BLaER1 treated with 17β-estradiol and CSF1 and Interleukin-3, amounts not matched to agents 10 nM and 100 nM (cell line): ENCODE results near the gene PYHIN1.
"Not testable (repeated sequence)": the region's sequence is repeated elsewhere in the genome, so short reads cannot be mapped to it uniquely, and the experiment has no call there.

Source experiments
- H3K27ac ChIP-seq, 11 experiments: shearing (Covaris generic); formaldehyde crosslinking; 2 replicates each; pipeline ENCODE4 v1.8.1; 2022
- H3K27me3 ChIP-seq, 11 experiments: shearing (Covaris generic); formaldehyde crosslinking; 2 replicates each; pipeline ENCODE4 v1.8.1; 2022
- H3K36me3 ChIP-seq, 11 experiments: shearing (Covaris generic); formaldehyde crosslinking; 2 replicates each; pipeline ENCODE4 v1.8.1; 2022
- H3K4me1 ChIP-seq, 10 experiments: shearing (Covaris generic); formaldehyde crosslinking; 2 replicates each; pipeline ENCODE4 v1.8.1; 2022
- H3K4me2 ChIP-seq, 11 experiments: shearing (Covaris generic); formaldehyde crosslinking; 2 replicates each; pipeline ENCODE4 v1.8.1; 2022
- H3K4me3 ChIP-seq, 10 experiments: shearing (Covaris generic); formaldehyde crosslinking; 2 replicates each; pipeline ENCODE4 v1.8.1; 2022
- H3K9ac ChIP-seq, 11 experiments: shearing (Covaris generic); formaldehyde crosslinking; 2 replicates each; pipeline ENCODE4 v1.8.1; 2022
- H3K9me3 ChIP-seq, 11 experiments: shearing (Covaris generic); formaldehyde crosslinking; replicated peaks in 1 of 11; 2 replicates each; pipeline ENCODE4 v1.8.1; 2022
- H4K20me1 ChIP-seq, 11 experiments: shearing (Covaris generic); formaldehyde crosslinking; 2 replicates each; pipeline ENCODE4 v1.8.1; 2022
- Cebpa-rat ChIP-seq, 11 experiments: shearing (Covaris generic); IDR thresholded peaks; 2 replicates each; pipeline ENCODE4 v1.8.1; 2022

PYHIN1 gene

GRCh38 chr1:159007726-159008125, 76.4 kb downstream of the PYHIN1 start:
- Histone ChIP-seq H3K9me3 (peaks cover 0 to 4% (median 0%) of the 10 kb centered on the region in 11 experiments; a peak in 2 of 22 replicates), H3K9ac (no peak overlapping the region), H3K27ac (peak overlapping the region in 3 of 11 experiments; percentile 94 to 99 (median 95); a peak in 5 of 22 replicates), H3K27me3 (no peaks in the 10 kb centered on the region), H3K4me2 (peak overlapping the region in 5 of 11 experiments; percentile 0 to 93 (median 89); a peak in 7 of 22 replicates), H3K36me3 (peaks cover 0 to 5% (median 0%) of the 10 kb centered on the region in 11 experiments; a peak in 3 of 22 replicates), H3K4me1 (peaks cover 29 to 62% (median 39%) of the 10 kb centered on the region in 10 experiments), H3K4me3 (peak overlapping the region in 1 of 10 experiments; percentile 15; a peak in 1 of 20 replicates), H4K20me1 (no peaks in the 10 kb centered on the region)
- TF ChIP-seq Cebpa-rat (IDR thresholded peaks at IDR 0.05): no peak

- TF ChIP-seq Cebpa-rat (IDR thresholded peaks at IDR 0.05): no peak
- Histone ChIP-seq H4K20me1 (no peaks in the 10 kb centered on the region), H3K27ac (peak overlapping the region; percentile 83 to 99 (median 94); a peak in 21 of 22 replicates), H3K4me2 (peak overlapping the region; percentile 70 to 93 (median 83)), H3K4me3 (peak overlapping the region in 8 of 10 experiments; percentile 72 to 90 (median 80); a peak in 11 of 20 replicates), H3K9ac (peak overlapping the region in 10 of 11 experiments; percentile 21 to 96 (median 91); a peak in 16 of 22 replicates), H3K4me1 (peaks cover 40 to 62% (median 47%) of the 10 kb centered on the region in 10 experiments), H3K27me3 (no peaks in the 10 kb centered on the region), H3K9me3 (peaks cover 0 to 13% (median 8%) of the 10 kb centered on the region in 11 experiments; a peak in 13 of 22 replicates), H3K36me3 (peaks cover 7 to 15% (median 8%) of the 10 kb centered on the region in 11 experiments; a peak in 18 of 22 replicates)
Measured at GRCh38 chr1:159008744-159009188, 77.4 kb downstream of the PYHIN1 start.

GRCh38 chr1:159009287-159009686, 77.9 kb downstream of the PYHIN1 start:
- peak overlapping the region; percentile 83 to 99 (median 94) for H3K27ac ChIP-seq

GRCh38 chr1:159009704-159010361, 78.5 kb downstream of the PYHIN1 start, which contains the start of gene IFI16:
IFI16 (plus strand) TSS chr1:159009907; CDS start chr1:159014681, 4,774 bp downstream.
- Histone ChIP-seq H3K27me3 (no peaks in the 10 kb centered on the region), H3K27ac (peak within 1 kb of the TSS; percentile 83 to 99 (median 94)), H3K4me2 (peak within 1 kb of the TSS; percentile 70 to 93 (median 83)), H4K20me1 (no peaks in the 10 kb centered on the region), H3K9me3 (peaks cover 0 to 23% (median 19%) of the 10 kb centered on the region in 11 experiments; a peak in 18 of 22 replicates), H3K9ac (peak within 1 kb of the TSS; percentile 84 to 96 (median 90)), H3K36me3 (peaks cover 17 to 25% (median 19%) of the 10 kb centered on the region in 11 experiments; a peak in 21 of 22 replicates), H3K4me3 (peak within 1 kb of the TSS; percentile 72 to 90 (median 78)), H3K4me1 (peaks cover 49 to 70% (median 58%) of the 10 kb centered on the region in 10 experiments)
- peak in 6 of 11 experiments; percentile 16 to 59 (median 22); a peak in 7 of 22 replicates for TF ChIP-seq Cebpa-rat (IDR thresholded peaks at IDR 0.05)

More at GRCh38 chr1:159009287-159009686, 77.9 kb downstream of the PYHIN1 start:
- Histone ChIP-seq H3K9me3 (peaks cover 0 to 18% (median 14%) of the 10 kb centered on the region in 11 experiments; a peak in 18 of 22 replicates), H3K4me1 (peaks cover 45 to 66% (median 52%) of the 10 kb centered on the region in 10 experiments), H3K4me2 (peak overlapping the region; percentile 70 to 93 (median 83)), H3K27me3 (no peaks in the 10 kb centered on the region), H3K4me3 (peak overlapping the region; percentile 72 to 90 (median 78)), H3K9ac (peak overlapping the region; percentile 84 to 96 (median 90)), H4K20me1 (no peaks in the 10 kb centered on the region), H3K36me3 (peaks cover 12 to 20% (median 13%) of the 10 kb centered on the region in 11 experiments; a peak in 21 of 22 replicates)
- no peak for TF ChIP-seq Cebpa-rat (IDR thresholded peaks at IDR 0.05)

GRCh38 chr1:159010391-159010790, 79.0 kb downstream of the PYHIN1 start:
- Histone ChIP-seq H3K4me2 (peak overlapping the region; percentile 70 to 93 (median 83); a peak in 20 of 22 replicates), H3K9ac (peak overlapping the region; percentile 84 to 96 (median 90)), H3K27ac (peak overlapping the region; percentile 83 to 99 (median 94)), H4K20me1 (no peaks in the 10 kb centered on the region), H3K36me3 (peaks cover 21 to 31% (median 23%) of the 10 kb centered on the region in 11 experiments; a peak in 21 of 22 replicates), H3K4me3 (peak overlapping the region; percentile 72 to 90 (median 78)), H3K27me3 (no peaks in the 10 kb centered on the region), H3K9me3 (peaks cover 0 to 28% (median 22%) of the 10 kb centered on the region in 11 experiments; a peak in 18 of 22 replicates), H3K4me1 (peaks cover 50 to 70% (median 61%) of the 10 kb centered on the region in 10 experiments)
- TF ChIP-seq Cebpa-rat (IDR thresholded peaks at IDR 0.05): no peak

GRCh38 chr1:159011001-159011400, 79.6 kb downstream of the PYHIN1 start:
- Histone ChIP-seq H3K4me3 (peak overlapping the region; percentile 72 to 90 (median 78)), H3K9me3 (peaks cover 0 to 28% (median 22%) of the 10 kb centered on the region in 11 experiments; a peak in 18 of 22 replicates), H3K4me2 (peak overlapping the region; percentile 66 to 93 (median 83)), H3K27ac (peak overlapping the region; percentile 83 to 99 (median 94)), H3K4me1 (peaks cover 49 to 68% (median 59%) of the 10 kb centered on the region in 10 experiments), H3K36me3 (peaks cover 22 to 34% (median 26%) of the 10 kb centered on the region in 11 experiments; a peak in 21 of 22 replicates), H3K9ac (peak overlapping the region; percentile 84 to 96 (median 90))
- H4K20me1 ChIP-seq, H3K27me3 ChIP-seq: not testable (repeated sequence)

- Histone ChIP-seq H3K9ac (peak overlapping the region; percentile 72 to 96 (median 90)), H3K27ac (peak overlapping the region; percentile 67 to 99 (median 94); a peak in 21 of 22 replicates), H3K9me3 (peaks cover 0 to 28% (median 22%) of the 10 kb centered on the region in 11 experiments; a peak in 18 of 22 replicates), H3K36me3 (peaks cover 29 to 42% (median 34%) of the 10 kb centered on the region in 11 experiments), H4K20me1 (peaks cover 0 to 11% (median 3%) of the 10 kb centered on the region in 11 experiments; a peak in 4 of 22 replicates), H3K4me1 (peaks cover 50 to 68% (median 62%) of the 10 kb centered on the region in 10 experiments), H3K27me3 (no peaks in the 10 kb centered on the region), H3K4me2 (peak overlapping the region; percentile 78 to 98 (median 83); a peak in 21 of 22 replicates), H3K4me3 (peak overlapping the region; percentile 72 to 90 (median 78))
- no peak for TF ChIP-seq Cebpa-rat (IDR thresholded peaks at IDR 0.05)
Measured at GRCh38 chr1:159011751-159012150, 80.4 kb downstream of the PYHIN1 start.

- Histone ChIP-seq H3K27ac (peak overlapping the region; percentile 67 to 99 (median 94)), H3K27me3 (no peaks in the 10 kb centered on the region), H3K9ac (peak overlapping the region; percentile 72 to 96 (median 90)), H3K9me3 (peaks cover 0 to 25% (median 22%) of the 10 kb centered on the region in 11 experiments; a peak in 18 of 22 replicates), H3K4me2 (peak overlapping the region; percentile 78 to 98 (median 83)), H4K20me1 (peaks cover 0 to 15% (median 3%) of the 10 kb centered on the region in 11 experiments; a peak in 5 of 22 replicates), H3K4me1 (peaks cover 50 to 68% (median 62%) of the 10 kb centered on the region in 10 experiments), H3K4me3 (peak overlapping the region; percentile 72 to 90 (median 78)), H3K36me3 (peaks cover 37 to 49% (median 41%) of the 10 kb centered on the region in 11 experiments)
- no peak for TF ChIP-seq Cebpa-rat (IDR thresholded peaks at IDR 0.05)
Measured at GRCh38 chr1:159012495-159012894, 81.1 kb downstream of the PYHIN1 start.
